GM12878 (cell line): ENCODE measurements around the gene TNFAIP8L2. TPM values are rescaled to one million over a fixed set of nuclear protein-coding genes. Genes with fewer than 3 reads are reported as not detected.
A peak's percentile ranks its signal among the peaks of the same experiment; 100 is the strongest.

Source experiments
- ATAC-seq: fragments of 200-7000 bp; cut with Tn5 transposase; 3 replicates; pipeline ENCODE4 v1.9.1; 2020; ENCODE audit warnings: mild to moderate bottlenecking, moderate library complexity
- BruUV-seq: library from RNA; stranded (reverse); fragments of 400-500 nt; replicated peaks from 2 replicates; lab custom pipeline; 2021; lab: Mats Ljungman, UMichigan
- CTCF ChIA-PET: fragments of 300-600 bp; sonication (Branson Sonifier 250); formaldehyde crosslinking; extraction: SDS; loops from one replicate; lab custom pipeline; 2021; ENCODE audit warnings: inconsistent platforms; lab: Yijun Ruan, JAX
- POLR2A ChIA-PET: fragments of 350-600 bp; formaldehyde crosslinking; extraction: SDS; loops from one replicate; lab custom pipeline; 2021; ENCODE audit warnings: inconsistent platforms; lab: Charles Lee
- RAD21 ChIA-PET: fragments of 300-600 bp; sonication (Branson Sonifier 250); formaldehyde crosslinking; loops from one replicate; lab custom pipeline; 2023; ENCODE audit warnings: antibody characterized with exemption; ENCODE audit not compliant: unreplicated experiment; lab: Charles Lee
- SMC1A ChIA-PET: fragments of 300-600 bp; sonication (Branson Sonifier 250); formaldehyde crosslinking; loops from one replicate; lab custom pipeline; 2023; ENCODE audit not compliant: unreplicated experiment, uncharacterized antibody; lab: Charles Lee
- DNase-seq: peaks from one replicate; pipeline ENCODE4 v3.0.0-alpha.2; 2011; ENCODE audit warnings: low read depth, low spot score
- FAIRE-seq: peaks from 3 replicates; lab custom pipeline; 2011; peaks lifted over from hg19 to GRCh38; lab: Jason Lieb, UNC
- H2AFZ ChIP-seq: 2 replicates; pipeline ENCODE4 v1.6.0; 2011; ENCODE audit warnings: low read depth, low read length, control low read depth; ENCODE audit not compliant: control insufficient read depth
- H3K27ac ChIP-seq: 2 replicates; pipeline ENCODE4 v1.5.1; 2011; ENCODE audit warnings: control low read depth; ENCODE audit not compliant: control insufficient read depth, insufficient read depth
- H3K27me3 ChIP-seq, 2 experiments: replicated peaks in 1 of 2; 2 replicates each; pipeline versions ENCODE4 v1.6.0 to v1.6.1; 2011; ENCODE audit warnings: low read length in 1 of 2; ENCODE audit not compliant: control insufficient read depth in 2 of 2, insufficient read depth in 2 of 2
- H3K36me3 ChIP-seq, 2 experiments: 2 replicates each; pipeline ENCODE4 v1.5.1; 2011; ENCODE audit warnings: low read length in 1 of 2; ENCODE audit not compliant: control insufficient read depth in 2 of 2, insufficient read depth in 2 of 2
- H3K4me1 ChIP-seq: 2 replicates; pipeline ENCODE4 v1.6.1; 2011; ENCODE audit warnings: mild to moderate bottlenecking, low read length, moderate library complexity, mixed read lengths; ENCODE audit not compliant: control insufficient read depth, insufficient read depth
- H3K4me2 ChIP-seq: 2 replicates; pipeline ENCODE4 v1.6.0; 2011; ENCODE audit warnings: control low read depth; ENCODE audit not compliant: control insufficient read depth, insufficient read depth
- H3K4me3 ChIP-seq: fragments of 200-600 bp; sonication (generic); 2 replicates; pipeline ENCODE4 v1.5.1; 2016
- H3K79me2 ChIP-seq: 2 replicates; pipeline ENCODE4 v1.6.0; 2011; ENCODE audit warnings: low read length; ENCODE audit not compliant: control insufficient read depth, insufficient read depth
- H3K9ac ChIP-seq: 2 replicates; pipeline ENCODE4 v1.8.0; 2011; ENCODE audit warnings: low read length, control low read depth, mixed read lengths; ENCODE audit not compliant: control insufficient read depth, insufficient read depth
- H3K9me3 ChIP-seq: replicated peaks from 3 replicates; pipeline ENCODE4 v1.5.1; 2011; ENCODE audit warnings: mild to moderate bottlenecking, low read length; ENCODE audit not compliant: control insufficient read depth, insufficient read depth
- H4K20me1 ChIP-seq: 2 replicates; pipeline ENCODE4 v1.6.0; 2011; ENCODE audit not compliant: control insufficient read depth, insufficient read depth
- ATF7 ChIP-seq: fragments of 450-650 bp; IDR thresholded peaks from 2 replicates; pipeline ENCODE4 v1.6.1; 2016; ENCODE audit warnings: low read depth, mild to moderate bottlenecking
- BRCA1 ChIP-seq: IDR thresholded peaks from 2 replicates; pipeline ENCODE4 v1.6.1; 2011; ENCODE audit warnings: low read depth, low read length, improper control_type of control experiment
- CEBPZ ChIP-seq: fragments of 150-350 bp; IDR thresholded peaks from 2 replicates; pipeline ENCODE4 v1.6.1; 2016; ENCODE audit warnings: low read depth, low read length
- HCFC1 ChIP-seq: fragments of 150-350 bp; IDR thresholded peaks from 2 replicates; pipeline ENCODE4 v1.6.1; 2014; ENCODE audit warnings: low read length
- KLF5 ChIP-seq: fragments of 450-650 bp; IDR thresholded peaks from 2 replicates; pipeline ENCODE4 v1.6.1; 2014; ENCODE audit warnings: mild to moderate bottlenecking; ENCODE audit not compliant: partially characterized antibody
- NFYA ChIP-seq: IDR thresholded peaks from 2 replicates; pipeline ENCODE4 v1.6.1; 2011; ENCODE audit warnings: low read depth, mild to moderate bottlenecking, low read length, improper control_type of control experiment, borderline replicate concordance
- PAX5 ChIP-seq: IDR thresholded peaks from 2 replicates; pipeline ENCODE4 v1.6.1; 2011; ENCODE audit warnings: low read depth, low read length, borderline replicate concordance
- PML ChIP-seq: IDR thresholded peaks from 2 replicates; pipeline ENCODE4 v1.6.1; 2012; ENCODE audit warnings: low read length, inconsistent platforms
- RUNX3 ChIP-seq: IDR thresholded peaks from 2 replicates; pipeline ENCODE4 v1.6.1; 2012; ENCODE audit warnings: low read length, inconsistent platforms
- ZBED1 ChIP-seq: IDR thresholded peaks from 2 replicates; pipeline ENCODE4 v1.6.1; 2016; ENCODE audit warnings: borderline replicate concordance
- ZNF24 ChIP-seq: fragments of 450-650 bp; IDR thresholded peaks from 2 replicates; pipeline ENCODE4 v1.6.1; 2017; ENCODE audit warnings: antibody characterized with exemption, mild to moderate bottlenecking
- WGBS: methylation state at CpG from one replicate; pipeline ENCODE4 v1.1.6; 2016; ENCODE audit warnings: low lambda C conversion rate; ENCODE audit not compliant: insufficient replicate concordance, insufficient coverage; ENCODE audit errors: missing lambda C conversion rate; 5-methylcytosine and 5-hydroxymethylcytosine counted together
- in situ Hi-C: fragments of 300-500 bp; cut with MboI; formaldehyde crosslinking; loops from 9 replicates; pipeline ENCODE4 v1.14.3; 2018; ENCODE audit warnings: mixed read lengths
- intact Hi-C: fragments of 100-400 bp; cut with micrococcal nuclease; formaldehyde crosslinking; loops from one replicate; pipeline ENCODE4 v1.14.2; 2022; ENCODE audit not compliant: unreplicated experiment
- polyA plus RNA-seq, 11 experiments: library from polyadenylated mRNA; depleted of rRNA in 4 of 11; unstranded in 6 of 11; stranded (reverse) in 5 of 11; fragments of >200 nt; fragmentation: Nextera tagmentation in 4 of 11; fragmentation: Illumina TruSeq in 1 of 11; extraction: Ambion mirVana in 4 of 11; extraction: Trizol in 1 of 11; gene quantifications; 1 replicate in 1 of 11; 2 replicates in 10 of 11; pipeline versions ENCODE4 v1.2.1 to v1.2.3, GENCODE V29; 2011 to 2016; ENCODE audit warnings: inconsistent platforms in 2 of 11, missing spikeins in 2 of 11, low read depth in 1 of 11
- total RNA-seq, 4 experiments: library from RNA; depleted of rRNA in 3 of 4; stranded (reverse); fragments of >200 nt in 3 of 4; fragmentation: Illumina TruSeq in 1 of 4; extraction: Trizol in 1 of 4; gene quantifications; 2 replicates each; pipeline versions ENCODE4 v1.2.1 to v1.2.3, GENCODE V29; 2013 to 2021

TNFAIP8L2 gene
- total and polyA plus RNA-seq, 10 of the 15 experiments (the other 5 are each of a cell fraction or from before 2014, with no cell fraction given): 5.4 to 26.3 (median 14.2) TPM

- intact Hi-C loops (no loop called here), in situ Hi-C loops (no loop called here)
- Histone ChIP-seq H3K27ac (no peak overlapping the region), H3K27me3 (no peaks in the 10 kb centered on the region), H3K4me3 (no peak overlapping the region), H3K36me3 (no peaks in the 10 kb centered on the region), H4K20me1 (no peaks in the 10 kb centered on the region), H3K4me1 (peaks cover 8% of the 10 kb centered on the region; the same call in 1 of the 2 replicates), H3K9ac (no peak overlapping the region), H3K79me2 (no peaks in the 10 kb centered on the region), H3K9me3 (no peaks in the 10 kb centered on the region), H2AFZ (no peak overlapping the region), H3K4me2 (no peak overlapping the region)
- ChIA-PET RAD21 (interaction anchor here (1.1 to 1.2 kb wide), 2 partner anchors 21 to 32 kb away, joined by 3 to 5 read pairs; partner anchors contain the start of gene TNFAIP8L2), POLR2A (no interaction called here), SMC1A (no interaction called here), CTCF (interaction anchor here (1.5 to 2.6 kb wide), 3 partner anchors 19 to 36 kb away, joined by 4 to 15 read pairs (median 7); no protein-coding TSS in a partner anchor)
- DNase-seq (no peak), ATAC-seq (peak; percentile 22), FAIRE-seq (no peak)
- BruUV-seq: no TSS peak
- TF ChIP-seq RUNX3: peak; percentile 76
- peak; percentile 31; the same call in 1 of the 2 replicates for TF ChIP-seq PAX5
- TF ChIP-seq PML: no peak
- 51% methylated on average over 12 of the region's 12 CpGs for WGBS
Observed at GRCh38 chr1:151135433-151136385, 20.7 kb upstream of the TNFAIP8L2 start.

- no peaks in the 10 kb centered on the region for H3K36me3 ChIP-seq
- ATAC-seq (no peak), DNase-seq (no peak), FAIRE-seq (no peak)
- H2AFZ ChIP-seq: no peak overlapping the region
- no peaks in the 10 kb centered on the region for H3K9me3 ChIP-seq
- H3K4me2 ChIP-seq: no peak overlapping the region
- no peak overlapping the region for H3K9ac ChIP-seq
- RAD21 ChIA-PET: no interaction called here
- H3K4me3 ChIP-seq: no peak overlapping the region
- H3K27me3 ChIP-seq: no peaks in the 10 kb centered on the region; a peak in 1 of 4 replicates
- 50% methylated on average over 5 of the region's 7 CpGs for WGBS
- no peaks in the 10 kb centered on the region for H4K20me1 ChIP-seq
- no TSS peak for BruUV-seq
- POLR2A ChIA-PET: interaction anchor here (0.6 kb wide), 1 partner anchor 109 kb away, joined by 4 read pairs; no protein-coding TSS in a partner anchor
- H3K4me1 ChIP-seq: 0 out of 2 replicates have a peak, but pooled peaks cover 4% of the 10 kb centered on the region
- SMC1A ChIA-PET: interaction anchor here (1.2 kb wide), 1 partner anchor 12 kb away, joined by 3 read pairs; no protein-coding TSS in a partner anchor
- intact Hi-C loops (no loop called here), in situ Hi-C loops (no loop called here)
- no peaks in the 10 kb centered on the region for H3K79me2 ChIP-seq
- H3K27ac ChIP-seq: no peak overlapping the region
- CTCF ChIA-PET: no interaction called here
- TF ChIP-seq BRCA1 (no peak), NFYA (no peak), HCFC1 (no peak), CEBPZ (no peak), ZBED1 (no peak), ZNF24 (no peak), ATF7 (no peak), KLF5 (no peak)
Observed at GRCh38 chr1:151137789-151138188, 18.7 kb upstream of the TNFAIP8L2 start.
